HG02943 (cell line): Measurements from ENCODE around the gene PRKCH.
A peak's percentile ranks its signal among the peaks of the same experiment; 100 is the strongest.

Experiments used
- ATAC-seq: cut with Tn5 transposase; IDR thresholded peaks from one replicate; pipeline ENCODE4 v1.9.1; 2021; ENCODE audit warnings: mild to moderate bottlenecking, low read depth, moderate library complexity; ENCODE audit not compliant: unreplicated experiment

The PRKCH gene

DNA sequence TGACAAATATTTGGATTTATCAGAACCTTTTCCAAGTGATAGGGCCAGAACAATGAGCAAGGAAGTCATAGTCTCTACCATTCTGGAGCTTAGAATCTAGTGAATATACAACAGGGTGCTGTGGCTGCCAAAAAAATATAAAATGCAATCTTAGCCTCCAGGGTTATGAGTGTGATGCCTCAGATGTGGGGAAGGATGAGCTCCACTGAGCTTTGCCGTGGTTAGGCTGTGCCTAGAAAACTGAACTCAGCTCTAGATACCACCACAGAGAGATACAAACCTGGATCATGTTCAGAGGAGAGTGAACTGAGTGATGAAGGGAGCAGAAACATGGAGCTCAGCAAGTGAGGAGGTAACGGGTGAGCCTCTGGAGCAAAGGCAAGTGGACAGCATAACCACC, 235.9 kb downstream of the PRKCH start:
- no peak for ATAC-seq

DNA sequence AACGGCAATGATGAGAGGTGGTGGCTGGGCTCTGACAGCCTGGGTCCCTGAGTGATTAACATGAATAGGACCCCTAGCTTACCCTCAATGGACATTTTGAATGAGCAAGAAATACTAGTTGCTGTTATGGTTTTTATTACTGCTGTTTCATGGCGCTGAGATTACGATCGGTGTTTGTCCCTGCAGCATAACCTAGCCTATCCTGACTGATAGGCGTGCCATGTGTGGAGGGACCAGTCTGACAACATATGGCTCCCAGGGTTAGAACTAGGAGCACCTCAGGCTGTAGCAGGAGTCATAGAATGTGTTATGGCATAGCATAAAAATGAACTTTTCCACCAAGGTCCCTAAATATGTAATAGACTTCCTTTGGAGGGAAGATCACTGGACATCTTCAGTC, 236.5 kb downstream of the PRKCH start:
- no peak for ATAC-seq

DNA sequence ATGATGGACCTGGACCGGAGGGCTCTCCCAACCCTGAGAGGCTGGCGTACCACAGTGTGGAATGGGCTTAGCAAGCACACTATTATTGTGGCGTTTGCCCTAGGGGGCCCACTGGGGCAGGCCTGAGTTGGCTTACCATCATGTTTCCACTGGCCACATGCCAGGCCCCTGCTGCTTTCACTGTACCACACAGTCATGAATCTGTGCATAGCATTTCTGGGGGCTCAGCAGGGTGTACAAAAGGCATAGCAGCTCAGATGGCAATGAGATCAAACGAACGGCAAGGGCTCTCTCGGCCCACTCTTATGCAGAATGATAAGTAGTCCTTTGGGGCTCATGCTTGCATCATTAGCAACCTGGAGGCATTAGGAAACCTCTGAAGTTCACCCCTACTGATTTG, 236.9 kb downstream of the PRKCH start:
- no peak for ATAC-seq

DNA sequence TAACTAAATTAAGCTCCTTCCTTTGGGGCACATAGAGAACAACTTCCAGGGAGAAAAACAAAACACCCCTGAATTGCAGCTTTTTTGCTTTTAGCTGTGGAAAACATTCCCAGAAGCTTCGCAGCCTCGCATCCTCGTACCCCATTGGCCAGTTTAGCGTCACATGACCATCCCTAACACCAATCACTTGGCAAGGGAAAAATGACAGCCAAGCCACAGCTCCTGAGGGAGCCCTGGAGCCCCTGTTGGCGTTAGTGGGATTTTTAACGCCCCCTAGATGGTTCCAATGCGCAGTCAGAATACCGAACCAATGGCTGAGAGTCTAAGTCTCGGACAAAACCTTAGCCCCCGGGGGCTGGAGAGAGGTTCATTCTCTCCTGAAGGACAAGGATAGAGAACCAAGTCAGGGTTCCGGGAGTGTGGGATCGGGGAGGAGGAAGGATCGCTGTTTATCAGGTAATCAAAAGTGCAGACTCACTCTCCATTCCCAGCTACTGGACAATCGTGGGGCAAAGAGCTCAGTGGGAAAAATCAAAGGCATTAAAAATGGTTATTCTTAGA, 238.3 kb downstream of the PRKCH start:
- no peak for ATAC-seq

DNA sequence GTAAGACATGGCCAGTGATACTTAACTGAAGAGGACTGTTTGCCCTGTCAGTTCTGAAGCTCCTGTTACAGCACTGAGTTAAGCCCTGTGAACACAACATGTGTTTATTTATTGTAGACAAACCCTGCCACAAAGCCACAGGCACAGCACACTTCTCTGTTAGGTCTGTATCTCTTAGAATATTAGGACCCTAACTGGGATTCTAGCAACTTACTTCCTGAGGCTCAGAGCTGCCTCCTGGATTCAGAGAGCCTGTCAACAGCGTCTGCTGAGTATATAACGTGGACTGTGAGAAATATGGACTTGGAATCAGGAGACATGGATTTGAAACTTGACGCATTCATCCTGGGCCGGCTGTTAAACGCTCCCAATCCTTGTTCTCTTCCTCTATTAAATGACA, 238.9 kb downstream of the PRKCH start:
- no peak for ATAC-seq

DNA sequence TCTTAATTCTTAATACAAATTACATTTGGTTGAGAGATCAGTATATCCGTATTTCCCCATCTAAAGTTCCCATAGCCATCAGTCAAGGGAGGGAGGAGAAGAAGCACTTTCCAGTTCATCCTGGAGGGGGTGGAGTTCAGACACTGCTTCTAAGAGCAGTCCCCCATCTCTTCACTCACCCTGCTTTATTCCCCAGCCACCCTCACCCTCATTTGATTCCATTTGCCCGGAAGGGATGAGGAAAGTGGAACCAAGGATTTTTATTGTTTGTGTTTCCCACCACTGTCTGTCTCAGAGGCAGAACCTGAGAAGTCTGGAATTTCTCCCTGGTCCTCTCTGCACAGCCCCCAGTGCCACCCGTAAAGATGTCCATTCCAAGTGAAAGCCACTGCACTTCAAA, 239.7 kb downstream of the PRKCH start:
- ATAC-seq, result no peak

DNA sequence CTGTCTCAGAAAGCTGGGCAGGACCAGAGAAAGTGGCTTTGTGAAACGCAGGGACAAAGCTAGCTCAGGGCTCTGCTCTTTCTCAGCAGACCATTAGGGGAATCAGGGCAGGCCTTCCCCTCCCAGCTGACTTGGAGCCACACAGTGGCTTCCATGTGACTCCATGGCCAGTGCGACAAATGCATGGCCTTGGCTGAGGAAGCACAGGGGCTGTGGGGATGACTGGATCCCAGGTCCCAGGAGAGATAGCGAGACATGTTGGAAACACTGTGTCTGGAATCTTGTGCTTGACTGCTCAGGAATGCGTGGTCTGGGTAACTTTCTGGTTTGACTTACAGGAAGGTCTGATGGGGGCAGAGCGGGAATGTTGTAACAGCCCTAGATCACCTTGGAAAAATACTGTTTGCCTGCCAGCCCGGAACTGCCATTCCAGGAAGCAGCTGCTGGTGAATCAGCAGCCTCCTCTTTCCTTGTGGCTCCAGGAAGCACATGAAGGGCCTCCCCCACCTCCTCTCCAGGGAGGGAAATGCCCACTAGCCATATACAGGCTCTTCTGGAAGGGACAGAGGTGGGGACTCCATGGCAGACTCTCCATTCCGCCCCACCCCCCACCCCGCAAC, 240.4 kb downstream of the PRKCH start:
- no peak for ATAC-seq

DNA sequence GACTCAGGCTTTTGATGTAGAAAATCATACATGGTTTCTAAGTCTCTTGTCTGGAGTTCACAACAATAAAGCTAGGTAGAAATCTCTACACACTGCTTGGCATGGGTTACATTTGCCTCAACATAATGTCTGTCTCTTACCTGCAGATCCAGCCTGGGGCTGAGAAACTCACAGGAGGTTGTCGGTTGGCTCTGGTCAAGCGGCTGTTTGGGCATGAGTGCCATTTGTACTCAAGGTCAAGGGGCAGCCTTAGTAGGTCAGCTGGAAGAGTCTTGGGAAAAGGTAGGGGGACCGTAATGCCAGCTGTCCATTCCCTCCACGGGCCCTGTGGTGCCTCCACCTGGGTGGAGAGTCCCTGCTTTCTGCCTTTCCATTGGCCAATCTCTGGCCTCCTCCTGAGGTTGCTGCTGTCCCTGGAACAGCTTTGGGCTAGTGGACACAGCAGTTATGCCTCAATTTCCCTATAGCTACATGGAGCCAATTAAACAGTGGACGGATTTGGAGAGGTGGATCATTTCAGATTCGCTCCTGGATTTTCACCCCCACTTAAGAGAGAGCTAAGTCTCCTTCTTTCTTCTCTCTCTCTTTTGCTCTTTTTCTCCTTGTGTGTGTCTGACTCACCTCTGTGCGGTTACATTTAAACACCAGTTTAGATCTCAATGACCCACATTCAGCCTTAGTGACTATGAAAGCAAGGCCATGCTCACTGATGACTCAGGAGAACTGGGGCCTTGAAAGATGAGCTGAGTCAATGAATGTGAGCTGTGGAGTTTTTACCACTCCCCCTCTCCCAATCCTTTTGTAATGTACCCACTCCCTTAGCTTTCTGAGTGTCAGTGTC, 241.2 kb downstream of the PRKCH start:
- no peak for ATAC-seq

DNA sequence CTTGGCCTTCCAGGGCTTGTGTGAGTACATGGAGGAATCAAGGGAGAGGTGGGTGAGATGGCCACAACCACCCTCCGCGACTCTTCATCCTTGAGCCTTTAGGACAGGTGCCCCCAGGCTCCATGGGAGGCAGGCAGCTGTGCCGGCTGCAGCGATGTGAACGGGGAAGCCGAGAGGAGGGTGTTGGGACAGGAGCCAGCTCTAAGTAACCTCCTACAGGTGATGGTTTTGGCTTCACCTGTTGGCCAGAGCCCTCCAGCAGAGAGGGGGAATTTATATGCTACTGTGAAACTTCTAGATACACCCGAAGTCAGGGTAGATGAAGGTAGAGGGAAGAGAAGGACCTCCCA, 241.8 kb downstream of the PRKCH start:
- ATAC-seq, result no peak

DNA sequence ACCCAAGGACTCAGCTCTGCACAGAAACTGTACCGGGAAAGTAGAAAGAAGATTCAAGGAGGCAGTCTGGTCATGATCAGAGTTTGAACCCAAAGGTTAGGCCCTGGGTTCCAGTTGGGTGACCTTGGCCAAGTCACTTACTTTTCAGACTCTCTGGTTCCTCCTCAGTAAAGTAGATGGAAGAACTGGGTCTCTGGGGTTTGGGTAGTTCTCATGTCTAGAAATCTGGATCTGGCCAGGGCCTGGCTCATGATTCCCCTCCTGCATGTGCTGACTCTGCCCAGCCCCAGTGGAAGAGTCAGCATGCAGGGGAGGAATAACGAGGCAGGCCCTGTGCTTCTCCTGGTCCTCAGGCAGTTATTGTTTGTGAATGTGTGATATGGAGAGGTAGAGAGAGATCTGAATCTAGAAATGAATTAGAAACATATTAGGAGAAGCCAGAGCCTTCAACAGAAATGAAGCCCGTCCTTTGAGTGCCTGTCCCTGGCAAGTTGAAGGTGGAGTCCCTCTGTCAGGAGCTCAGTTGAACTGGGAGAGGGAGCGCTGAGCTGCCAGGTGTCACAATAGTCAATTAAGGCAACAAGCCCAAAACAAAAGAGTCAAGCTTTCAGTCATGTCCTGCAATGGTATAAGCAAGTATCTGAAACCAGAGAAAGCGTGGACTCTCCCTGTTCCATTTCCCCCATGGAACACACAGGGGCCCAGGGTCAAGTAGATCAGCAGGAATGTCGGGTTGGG, 242.7 kb downstream of the PRKCH start:
- ATAC-seq, result no peak

DNA sequence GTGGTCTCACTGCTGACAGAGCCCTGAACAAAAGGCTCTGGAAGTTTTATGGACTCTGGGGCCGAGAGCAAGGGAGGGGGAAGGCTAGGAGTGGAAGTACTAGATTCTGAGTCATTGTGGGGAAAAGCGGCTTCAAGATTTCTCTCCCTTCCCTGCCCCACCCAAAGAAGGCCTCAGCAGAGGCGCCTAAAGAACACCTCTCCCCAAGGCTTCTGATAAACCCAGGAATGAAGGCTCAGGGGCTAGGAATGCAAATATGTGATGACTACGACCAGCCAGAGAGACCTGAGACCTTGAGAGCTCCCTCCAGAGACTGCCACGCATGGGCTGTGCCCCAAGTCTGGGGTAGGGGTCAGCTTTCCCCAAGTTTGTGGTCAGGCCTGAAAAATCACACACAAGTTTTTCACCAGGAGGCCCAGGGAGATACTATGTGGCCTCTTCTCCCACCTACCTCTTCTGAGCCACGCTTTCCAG, 243.3 kb downstream of the PRKCH start:
- ATAC-seq, result no peak

DNA sequence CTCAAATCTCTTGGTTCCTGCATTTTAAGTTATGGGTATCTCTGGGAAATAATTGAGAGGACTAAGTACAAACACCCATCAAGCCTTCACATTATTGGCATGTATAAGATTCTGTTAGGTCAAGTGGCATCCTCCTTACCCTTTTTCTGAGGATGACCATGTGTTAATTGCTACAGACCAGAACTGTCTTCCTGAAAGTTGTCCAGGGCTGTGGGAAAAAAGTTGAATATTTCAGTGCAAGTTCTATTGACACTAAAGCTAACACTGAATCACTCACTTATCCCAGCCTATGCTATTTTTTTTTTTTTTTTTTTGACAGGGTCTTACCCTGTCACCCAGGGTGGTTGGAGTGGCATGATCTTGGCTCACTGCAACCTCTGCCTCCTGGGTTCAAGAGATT, 243.8 kb downstream of the PRKCH start:
- ATAC-seq, result no peak

DNA sequence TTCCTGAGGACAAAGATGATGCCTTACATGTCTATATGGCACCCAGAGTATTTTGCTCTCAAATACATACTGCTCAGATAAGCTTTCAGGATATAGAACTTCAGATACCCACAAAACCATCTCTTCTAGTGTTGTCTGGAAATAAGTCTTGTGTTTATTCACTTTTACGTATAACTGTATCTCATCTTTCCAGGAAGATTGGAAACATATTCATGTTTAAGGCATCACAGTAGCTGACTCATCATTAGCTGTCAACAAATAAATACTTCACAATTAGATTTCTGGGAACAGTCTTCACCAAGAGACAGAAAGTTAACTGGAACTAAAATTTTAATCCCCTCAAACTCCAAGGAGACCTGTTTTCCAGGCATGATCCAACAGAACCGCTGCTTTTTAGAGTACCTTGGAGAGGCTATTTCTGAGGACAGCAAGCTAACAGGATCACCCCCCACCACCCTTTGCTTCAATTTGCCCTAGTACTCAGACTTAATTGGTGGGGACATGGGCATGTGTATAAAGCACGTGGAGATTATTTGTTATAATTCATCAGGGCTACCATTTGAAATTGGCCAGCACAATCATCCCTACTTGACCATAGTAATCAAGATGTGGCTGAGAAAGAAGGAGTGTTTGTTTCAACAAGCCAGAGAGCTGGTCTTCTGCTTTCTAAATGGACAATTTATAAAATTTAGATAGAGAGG, 244.6 kb downstream of the PRKCH start:
- ATAC-seq, result no peak

DNA sequence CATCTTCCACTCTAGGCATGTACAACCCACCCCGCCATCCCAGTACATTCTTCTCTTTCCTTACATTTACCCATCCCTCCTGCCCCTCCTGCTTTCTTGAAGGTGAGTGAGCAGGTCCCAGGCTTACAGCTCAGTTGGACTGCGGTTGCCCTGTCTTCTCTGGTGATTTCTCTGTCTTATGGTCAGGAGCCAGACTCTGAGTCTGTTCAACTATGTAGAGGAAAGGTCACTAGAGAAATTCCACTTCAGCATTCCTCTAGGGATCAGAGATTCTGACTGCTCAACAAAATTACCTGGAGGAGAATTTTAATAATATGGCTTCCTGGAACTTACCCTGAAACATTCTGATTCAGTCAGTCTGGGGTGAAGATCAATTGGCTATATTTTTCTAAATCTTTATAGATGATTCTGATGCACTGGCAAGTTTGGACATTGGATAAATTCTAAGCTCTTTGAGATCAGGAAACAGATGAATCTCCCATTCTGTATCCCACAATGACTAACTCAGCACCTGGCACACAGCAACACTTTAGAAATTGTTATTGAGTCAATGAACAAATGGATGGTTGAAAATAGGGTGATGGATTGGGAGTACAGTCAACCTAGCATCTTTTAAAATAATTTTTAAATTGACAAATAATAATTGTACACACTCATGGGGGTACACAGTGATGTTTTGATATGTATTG, 245.3 kb downstream of the PRKCH start:
- no peak for ATAC-seq

DNA sequence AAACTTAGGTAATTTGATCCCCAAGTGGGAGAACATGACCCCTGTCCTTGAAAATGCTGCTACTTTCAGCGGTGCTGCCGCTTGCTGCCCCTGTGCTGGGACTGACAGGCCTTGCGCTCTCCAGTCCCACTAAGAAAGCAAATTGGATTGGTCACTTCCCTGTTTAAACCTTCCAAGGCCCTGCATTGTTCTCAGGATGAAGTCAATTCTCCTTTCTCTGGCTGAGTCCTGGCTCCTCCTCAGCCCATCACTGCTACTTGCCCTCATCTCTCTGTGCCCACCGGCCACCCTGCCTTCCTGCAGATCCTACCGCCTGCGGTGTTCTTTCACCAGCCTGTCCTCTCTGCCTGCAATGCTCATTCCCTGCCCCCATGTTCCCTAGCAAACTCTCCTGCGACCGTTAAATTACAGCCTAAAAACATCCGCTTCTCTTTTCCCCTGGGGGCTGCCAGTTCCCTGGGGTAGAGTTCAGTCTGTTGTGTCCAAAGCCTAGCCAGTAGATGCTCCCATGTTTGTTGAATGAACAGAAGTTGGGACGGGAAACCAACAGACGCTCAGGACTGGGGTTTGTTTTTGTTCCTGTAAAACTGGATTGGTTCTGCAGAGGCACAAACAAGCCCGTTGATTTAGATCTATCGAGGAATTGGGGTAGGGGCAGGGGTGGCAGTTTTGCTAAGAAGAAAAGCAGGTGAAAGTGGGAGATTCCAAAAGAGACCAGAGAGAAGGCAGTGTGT, 246.6 kb downstream of the PRKCH start:
- ATAC-seq, result no peak

DNA sequence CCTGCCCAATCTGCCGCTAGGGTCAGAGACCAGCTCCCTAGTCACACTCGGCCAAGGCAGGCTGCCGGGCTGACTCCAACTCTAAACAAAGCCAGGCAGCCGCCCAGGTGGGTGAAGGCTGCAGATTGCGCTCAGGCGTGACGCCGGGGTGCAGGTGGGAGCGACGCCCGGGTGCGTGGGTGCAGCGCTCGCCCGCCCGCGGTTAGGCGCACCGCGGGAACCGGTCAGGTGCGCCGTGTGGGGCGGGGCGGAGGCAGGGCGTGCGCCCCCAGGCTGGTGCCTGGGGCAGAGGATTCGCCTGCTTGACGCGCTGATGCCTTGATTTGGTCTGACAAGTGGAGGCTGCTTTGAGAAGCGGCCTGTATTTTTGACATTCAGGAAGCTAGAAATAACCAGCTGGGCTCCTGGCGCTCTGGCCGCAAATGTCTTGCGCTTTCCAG, 247.2 kb downstream of the PRKCH start:
- peak; percentile 76 for ATAC-seq

DNA sequence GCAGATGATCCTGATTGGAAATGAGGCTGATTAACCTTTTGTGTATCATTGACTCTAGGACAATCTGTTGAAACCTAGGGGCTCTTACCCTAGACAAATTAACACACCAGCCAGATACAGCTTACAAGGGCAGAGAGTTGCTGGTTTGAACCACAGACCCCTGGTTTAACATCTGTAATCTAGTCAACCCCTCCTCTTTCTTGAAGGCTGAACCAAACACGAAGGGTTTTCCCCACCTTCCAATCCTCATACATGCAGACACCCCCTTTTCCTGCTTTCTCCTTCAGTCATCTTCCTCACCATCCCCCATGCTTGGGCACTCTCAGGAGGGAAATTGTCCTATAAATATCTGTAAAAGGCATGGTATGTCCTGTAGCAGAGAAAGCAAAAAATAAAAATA, 247.9 kb downstream of the PRKCH start:
- ATAC-seq, result peak; percentile 16

DNA sequence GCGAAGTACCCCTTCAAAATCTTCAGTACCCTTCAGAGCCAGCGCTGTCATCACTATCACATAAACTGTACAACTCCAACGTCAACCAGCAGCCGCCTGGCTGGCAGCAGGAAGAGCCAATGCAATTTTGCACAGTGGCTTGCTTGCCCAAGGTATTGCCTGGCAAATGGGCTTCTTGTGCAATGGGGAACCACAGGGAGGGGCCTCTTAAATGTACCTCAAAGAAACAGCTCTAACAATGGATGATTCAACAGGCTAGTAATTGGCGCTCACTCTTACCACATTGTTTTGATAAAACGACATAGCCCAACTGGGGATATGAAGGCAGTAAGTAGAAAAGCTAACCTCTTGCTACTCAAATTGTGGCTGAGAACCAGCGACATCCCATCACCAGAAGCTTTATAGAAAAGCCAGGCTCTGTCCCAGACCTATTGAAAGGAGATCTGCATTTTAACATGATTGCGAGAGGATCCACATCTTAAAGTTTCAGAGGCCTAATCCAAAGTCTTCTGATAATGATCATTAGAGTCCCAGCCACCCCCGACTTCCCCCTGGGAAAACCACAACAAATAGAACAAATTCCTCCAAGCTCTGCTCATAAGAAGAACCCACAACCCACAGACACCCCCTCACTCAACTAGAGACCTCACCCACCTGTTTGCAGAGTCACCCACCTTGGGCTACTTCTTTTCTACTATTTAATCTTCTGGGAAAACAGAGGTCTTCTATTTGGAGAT, 248.6 kb downstream of the PRKCH start:
- no peak for ATAC-seq
